ENCODE data around the gene SPACA6. TPM values are rescaled to one million over a fixed set of nuclear protein-coding genes. Genes with fewer than 3 reads are reported as not detected.
A peak's percentile ranks its signal among the peaks of the same experiment; 100 is the strongest.

SPACA6 gene
- total and polyA plus RNA-seq, 4 donors: 0.92 to 2.5 (median 1.3) TPM

Small RNA genes within 50 kb of the gene (small RNA-seq; reads per million reads assigned to genes)
- gene AC018755.2 (not detected), gene MIR125A (not detected), gene MIR99B (0.82 reads per million, percentile 73 among the genes with 10 or more reads in this experiment), gene MIRLET7E (not detected)

Other genes starting within 250 kb of the SPACA6 start
- 1 to 10 TPM in 1 of 2 donors, under 1 TPM in 1; 0.09 to 2.3 TPM for gene SIGLEC8, start 234.9 kb upstream of the SPACA6 start, total RNA-seq
- under 1 TPM; 0.24 to 0.81 TPM for gene SIGLEC8, start 234.9 kb upstream of the SPACA6 start, polyA plus RNA-seq
- gene CEACAM18, start 214.8 kb upstream of the SPACA6 start, total RNA-seq: not detected
- gene CEACAM18, start 214.8 kb upstream of the SPACA6 start, polyA plus RNA-seq: not detected
- gene SIGLEC12, start 191.5 kb upstream of the SPACA6 start, total RNA-seq: 1 to 10 TPM in 1 of 2 donors, under 1 TPM in 1; 0.84 to 5.0 TPM
- gene SIGLEC12, start 191.5 kb upstream of the SPACA6 start, polyA plus RNA-seq: under 1 TPM; 0.05 to 0.21 TPM
- under 1 TPM; 0.08 to 0.47 TPM for gene SIGLEC6, start 161.7 kb upstream of the SPACA6 start, total RNA-seq
- gene SIGLEC6, start 161.7 kb upstream of the SPACA6 start, polyA plus RNA-seq: under 1 TPM in 1 of 2 donors, not detected in 1; 0.08 TPM
- gene ZNF175, start 122.0 kb upstream of the SPACA6 start, total RNA-seq: 1 to 10 TPM; 3.9 to 5.3 TPM
- 1 to 10 TPM in 1 of 2 donors, under 1 TPM in 1; 0.60 to 1.1 TPM for gene ZNF175, start 122.0 kb upstream of the SPACA6 start, polyA plus RNA-seq
- gene SIGLEC5, start 62.9 kb upstream of the SPACA6 start, total RNA-seq: under 1 TPM in 1 of 2 donors, not detected in 1; 0.70 TPM
- gene SIGLEC5, start 62.9 kb upstream of the SPACA6 start, polyA plus RNA-seq: under 1 TPM in 1 of 2 donors, not detected in 1; 0.42 TPM
- 1 to 10 TPM; 1.7 to 6.9 TPM for gene SIGLEC14, start 46.5 kb upstream of the SPACA6 start, total RNA-seq
- gene SIGLEC14, start 46.5 kb upstream of the SPACA6 start, polyA plus RNA-seq: 1 to 10 TPM in 1 of 2 donors, not detected in 1; 3.2 TPM
- gene HAS1, start 30.7 kb downstream of the SPACA6 start, total RNA-seq: under 1 TPM in 1 of 2 donors, not detected in 1; 0.05 TPM
- under 1 TPM in 1 of 2 donors, not detected in 1; 0.07 TPM for gene HAS1, start 30.7 kb downstream of the SPACA6 start, polyA plus RNA-seq
- gene FPR1, start 58.5 kb downstream of the SPACA6 start, total RNA-seq: 10 to 100 TPM in 1 of 2 donors, 1 to 10 TPM in 1; 9.9 to 17.0 TPM
- 1 to 10 TPM; 2.7 to 6.3 TPM for gene FPR1, start 58.5 kb downstream of the SPACA6 start, polyA plus RNA-seq
- gene FPR2, start 67.8 kb downstream of the SPACA6 start, total RNA-seq: 1 to 10 TPM; 3.8 to 4.1 TPM
- gene FPR2, start 67.8 kb downstream of the SPACA6 start, polyA plus RNA-seq: under 1 TPM; 0.15 to 0.89 TPM
- 1 to 10 TPM; 3.6 to 7.8 TPM for gene FPR3, start 101.8 kb downstream of the SPACA6 start, total RNA-seq
- gene FPR3, start 101.8 kb downstream of the SPACA6 start, polyA plus RNA-seq: 1 to 10 TPM; 1.0 to 4.5 TPM
- gene ZNF577, start 194.6 kb downstream of the SPACA6 start, total RNA-seq: 1 to 10 TPM; 3.1 to 5.4 TPM
- 1 to 10 TPM; 2.0 to 2.6 TPM for gene ZNF577, start 194.6 kb downstream of the SPACA6 start, polyA plus RNA-seq
- gene ZNF649, start 211.7 kb downstream of the SPACA6 start, total RNA-seq: 1 to 10 TPM; 4.2 to 5.0 TPM
- gene ZNF649, start 211.7 kb downstream of the SPACA6 start, polyA plus RNA-seq: 1 to 10 TPM in 1 of 2 donors, under 1 TPM in 1; 0.83 to 1.9 TPM
- gene ZNF613, start 234.1 kb downstream of the SPACA6 start, total RNA-seq: 1 to 10 TPM; 2.6 to 2.8 TPM
- gene ZNF613, start 234.1 kb downstream of the SPACA6 start, polyA plus RNA-seq: 1 to 10 TPM; 1.1 to 1.3 TPM